HEK293 (cell line): ENCODE data around the gene ZNF787.

Experiments
- CTCF ChIA-PET: fragments of 350-600 bp; formaldehyde crosslinking; extraction: SDS; loops from one replicate; lab custom pipeline; 2021; ENCODE audit warnings: antibody characterized with exemption; lab: Yijun Ruan, JAX
- POLR2A ChIA-PET: fragments of 300-600 bp; formaldehyde crosslinking; extraction: SDS; loops from one replicate; lab custom pipeline; 2020; ENCODE audit warnings: antibody characterized with exemption, inconsistent platforms; lab: Yijun Ruan, JAX
- H3K27ac ChIP-seq: fragments of 200-500 bp; sonication (Bioruptor generic); 2 replicates; pipeline ENCODE4 v1.5.1; 2014; ENCODE audit warnings: low read depth, low read length, control low read depth, inconsistent platforms; ENCODE audit errors: extremely low read depth
- H3K36me3 ChIP-seq, 2 experiments: fragments of 200-500 bp in 1 of 2; sonication (Bioruptor generic) in 1 of 2; 1 replicate in 1 of 2; 2 replicates in 1 of 2; pipeline ENCODE4 v1.5.1; 2014 to 2017; ENCODE audit warnings: inconsistent platforms in 2 of 2, low read length in 2 of 2; ENCODE audit not compliant: control insufficient read depth in 2 of 2, insufficient read depth in 1 of 2
- H3K4me1 ChIP-seq: fragments of 200-500 bp; sonication (Bioruptor generic); 2 replicates; pipeline ENCODE4 v1.5.1; 2014; ENCODE audit warnings: mild to moderate bottlenecking, low read length, inconsistent platforms; ENCODE audit not compliant: control insufficient read depth, insufficient read depth
- H3K4me3 ChIP-seq: 2 replicates; pipeline ENCODE4 v1.5.1; 2011; ENCODE audit warnings: low read depth, mild to moderate bottlenecking, control low read depth, low read length, moderate library complexity
- H3K9me3 ChIP-seq: fragments of 200-500 bp; sonication (Bioruptor generic); 2 replicates; pipeline ENCODE4 v1.5.1; 2014; ENCODE audit warnings: low read depth, low read length, inconsistent platforms; ENCODE audit not compliant: control insufficient read depth, insufficient read depth
- EGR2 ChIP-seq: fragments of 450-650 bp; formaldehyde crosslinking; IDR thresholded peaks from 2 replicates; pipeline ENCODE4 v1.5.1; 2016; ENCODE audit warnings: low read depth, missing biosample characterization, missing genetic modification characterization
- GLIS1 ChIP-seq: fragments of 450-650 bp; formaldehyde crosslinking; IDR thresholded peaks from 2 replicates; pipeline ENCODE4 v1.5.1; 2016; ENCODE audit warnings: missing biosample characterization, missing genetic modification characterization
- SCRT2 ChIP-seq: fragments of 450-650 bp; formaldehyde crosslinking; IDR thresholded peaks from 2 replicates; pipeline ENCODE4 v1.5.1; 2016; ENCODE audit warnings: missing biosample characterization, missing genetic modification characterization
- YY1 ChIP-seq: fragments of 450-650 bp; formaldehyde crosslinking; IDR thresholded peaks from 2 replicates; pipeline ENCODE4 v1.5.1; 2018; ENCODE audit warnings: missing biosample characterization, missing genetic modification characterization
- ZNF132 ChIP-seq: fragments of 450-650 bp; formaldehyde crosslinking; IDR thresholded peaks from 2 replicates; pipeline ENCODE4 v1.5.1; 2017; ENCODE audit warnings: missing biosample characterization, missing genetic modification characterization, borderline replicate concordance
- ZNF19 ChIP-seq: fragments of 450-650 bp; formaldehyde crosslinking; IDR thresholded peaks from 2 replicates; pipeline ENCODE4; 2016; ENCODE audit warnings: missing biosample characterization, missing genetic modification characterization, low read depth
- ZNF202 ChIP-seq: fragments of 450-650 bp; formaldehyde crosslinking; IDR thresholded peaks from 2 replicates; pipeline ENCODE4 v1.5.1; 2016; ENCODE audit warnings: missing biosample characterization, missing genetic modification characterization, borderline replicate concordance
- ZNF239 ChIP-seq: fragments of 450-650 bp; formaldehyde crosslinking; IDR thresholded peaks from 2 replicates; pipeline ENCODE4 v1.5.1; 2016; ENCODE audit warnings: missing biosample characterization, missing genetic modification characterization
- ZNF404 ChIP-seq: fragments of 450-650 bp; formaldehyde crosslinking; IDR thresholded peaks from 2 replicates; pipeline ENCODE4 v1.5.1; 2017; ENCODE audit warnings: missing biosample characterization, missing genetic modification characterization
- ZNF530 ChIP-seq: fragments of 450-650 bp; formaldehyde crosslinking; IDR thresholded peaks from 2 replicates; pipeline ENCODE4 v1.5.1; 2016; ENCODE audit warnings: low read depth, missing biosample characterization, missing genetic modification characterization
- ZNF596 ChIP-seq: fragments of 450-650 bp; IDR thresholded peaks from 2 replicates; pipeline ENCODE4 v1.5.0; 2018; ENCODE audit warnings: missing biosample characterization, mild to moderate bottlenecking, missing genetic modification characterization, moderate library complexity
- ZNF660 ChIP-seq: fragments of 450-650 bp; IDR thresholded peaks from 2 replicates; pipeline ENCODE4 v1.5.1; 2018; ENCODE audit warnings: missing biosample characterization, mild to moderate bottlenecking, missing genetic modification characterization
- ZNF843 ChIP-seq: fragments of 450-650 bp; formaldehyde crosslinking; IDR thresholded peaks from 2 replicates; pipeline ENCODE4 v1.5.1; 2016; ENCODE audit warnings: missing biosample characterization, missing genetic modification characterization
- TF ChIP-seq, protein P1 (sequence below): fragments of 450-650 bp; formaldehyde crosslinking; IDR thresholded peaks from 2 replicates; pipeline ENCODE4 v1.5.1; 2017; ENCODE audit warnings: missing biosample characterization, missing genetic modification characterization
- TF ChIP-seq, protein P2 (sequence below): fragments of 450-650 bp; formaldehyde crosslinking; IDR thresholded peaks from 2 replicates; pipeline ENCODE4 v1.5.1; 2016; ENCODE audit warnings: missing biosample characterization, missing genetic modification characterization, borderline replicate concordance
- TF ChIP-seq, protein P3 (sequence below): fragments of 450-650 bp; formaldehyde crosslinking; IDR thresholded peaks from 2 replicates; pipeline ENCODE4 v1.5.1; 2016; ENCODE audit warnings: missing biosample characterization, missing genetic modification characterization
- TF ChIP-seq, protein P4 (sequence below): fragments of 450-650 bp; formaldehyde crosslinking; IDR thresholded peaks from 2 replicates; pipeline ENCODE4 v1.5.1; 2016; ENCODE audit warnings: missing biosample characterization, missing genetic modification characterization, borderline replicate concordance
- TF ChIP-seq, protein P5 (sequence below): fragments of 450-650 bp; formaldehyde crosslinking; IDR thresholded peaks from 2 replicates; pipeline ENCODE4 v1.5.1; 2017; ENCODE audit warnings: missing biosample characterization, missing genetic modification characterization

The ZNF787 gene

DNA sequence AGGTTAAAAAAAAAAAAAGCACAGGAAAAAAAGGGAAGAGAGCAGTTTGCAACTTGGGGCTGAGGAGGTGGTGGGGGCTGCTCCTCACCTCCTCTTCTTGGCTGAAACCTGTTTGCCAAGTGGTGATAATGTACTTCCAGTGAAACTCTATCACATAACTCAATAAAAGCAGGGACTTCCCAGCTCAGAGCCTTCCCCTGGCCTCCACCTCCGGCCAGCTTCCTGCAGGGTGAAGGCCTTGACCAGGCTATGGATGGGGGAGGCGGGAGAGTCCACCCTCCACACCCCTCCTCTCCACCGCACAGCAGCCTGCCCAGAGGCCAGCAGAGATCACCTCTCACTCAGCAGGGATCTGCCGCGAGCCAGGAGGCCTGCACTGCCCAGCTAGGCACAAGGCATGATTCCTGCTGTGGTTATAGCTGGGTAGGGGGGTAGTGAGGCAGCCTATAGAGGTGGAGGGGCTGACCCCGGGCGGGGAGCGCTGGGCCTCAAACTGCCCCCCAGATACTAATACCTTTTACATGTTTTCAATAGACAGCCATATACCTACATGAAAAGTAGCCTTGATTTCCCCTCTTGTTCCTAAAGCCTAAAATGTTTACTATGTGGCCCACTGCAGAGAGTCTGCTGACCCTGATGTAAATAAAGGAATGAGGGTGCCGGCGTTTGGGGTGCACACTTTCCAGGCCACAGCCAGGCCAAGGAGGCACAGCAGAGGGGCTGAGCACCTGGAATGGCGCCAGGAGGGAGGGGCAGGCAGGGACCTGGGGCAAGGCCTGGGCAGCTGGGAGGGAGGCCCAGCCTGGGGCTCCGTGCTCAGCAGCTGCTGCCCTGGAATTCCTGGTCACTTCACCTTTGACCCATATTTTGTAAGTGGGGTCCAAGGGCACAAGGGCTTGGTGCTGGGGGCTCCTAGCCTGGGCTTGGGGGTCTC is 10.3 kb downstream of the ZNF787 start (continued):
- TF ChIP-seq, protein P1, sequence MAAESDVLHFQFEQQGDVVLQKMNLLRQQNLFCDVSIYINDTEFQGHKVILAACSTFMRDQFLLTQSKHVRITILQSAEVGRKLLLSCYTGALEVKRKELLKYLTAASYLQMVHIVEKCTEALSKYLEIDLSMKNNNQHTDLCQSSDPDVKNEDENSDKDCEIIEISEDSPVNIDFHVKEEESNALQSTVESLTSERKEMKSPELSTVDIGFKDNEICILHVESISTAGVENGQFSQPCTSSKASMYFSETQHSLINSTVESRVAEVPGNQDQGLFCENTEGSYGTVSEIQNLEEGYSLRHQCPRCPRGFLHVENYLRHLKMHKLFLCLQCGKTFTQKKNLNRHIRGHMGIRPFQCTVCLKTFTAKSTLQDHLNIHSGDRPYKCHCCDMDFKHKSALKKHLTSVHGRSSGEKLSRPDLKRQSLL (tag by site-specific recombination), result no peak
- TF ChIP-seq, protein P2, sequence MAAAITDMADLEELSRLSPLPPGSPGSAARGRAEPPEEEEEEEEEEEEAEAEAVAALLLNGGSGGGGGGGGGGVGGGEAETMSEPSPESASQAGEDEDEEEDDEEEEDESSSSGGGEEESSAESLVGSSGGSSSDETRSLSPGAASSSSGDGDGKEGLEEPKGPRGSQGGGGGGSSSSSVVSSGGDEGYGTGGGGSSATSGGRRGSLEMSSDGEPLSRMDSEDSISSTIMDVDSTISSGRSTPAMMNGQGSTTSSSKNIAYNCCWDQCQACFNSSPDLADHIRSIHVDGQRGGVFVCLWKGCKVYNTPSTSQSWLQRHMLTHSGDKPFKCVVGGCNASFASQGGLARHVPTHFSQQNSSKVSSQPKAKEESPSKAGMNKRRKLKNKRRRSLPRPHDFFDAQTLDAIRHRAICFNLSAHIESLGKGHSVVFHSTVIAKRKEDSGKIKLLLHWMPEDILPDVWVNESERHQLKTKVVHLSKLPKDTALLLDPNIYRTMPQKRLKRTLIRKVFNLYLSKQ (tag by site-specific recombination), result no peak
- no peak for TF ChIP-seq ZNF202 (tag by site-specific recombination)
- TF ChIP-seq EGR2 (tag by site-specific recombination), result peak; percentile 56
- no peak for TF ChIP-seq ZNF596 (tag by site-specific recombination)
- TF ChIP-seq, protein P3, sequence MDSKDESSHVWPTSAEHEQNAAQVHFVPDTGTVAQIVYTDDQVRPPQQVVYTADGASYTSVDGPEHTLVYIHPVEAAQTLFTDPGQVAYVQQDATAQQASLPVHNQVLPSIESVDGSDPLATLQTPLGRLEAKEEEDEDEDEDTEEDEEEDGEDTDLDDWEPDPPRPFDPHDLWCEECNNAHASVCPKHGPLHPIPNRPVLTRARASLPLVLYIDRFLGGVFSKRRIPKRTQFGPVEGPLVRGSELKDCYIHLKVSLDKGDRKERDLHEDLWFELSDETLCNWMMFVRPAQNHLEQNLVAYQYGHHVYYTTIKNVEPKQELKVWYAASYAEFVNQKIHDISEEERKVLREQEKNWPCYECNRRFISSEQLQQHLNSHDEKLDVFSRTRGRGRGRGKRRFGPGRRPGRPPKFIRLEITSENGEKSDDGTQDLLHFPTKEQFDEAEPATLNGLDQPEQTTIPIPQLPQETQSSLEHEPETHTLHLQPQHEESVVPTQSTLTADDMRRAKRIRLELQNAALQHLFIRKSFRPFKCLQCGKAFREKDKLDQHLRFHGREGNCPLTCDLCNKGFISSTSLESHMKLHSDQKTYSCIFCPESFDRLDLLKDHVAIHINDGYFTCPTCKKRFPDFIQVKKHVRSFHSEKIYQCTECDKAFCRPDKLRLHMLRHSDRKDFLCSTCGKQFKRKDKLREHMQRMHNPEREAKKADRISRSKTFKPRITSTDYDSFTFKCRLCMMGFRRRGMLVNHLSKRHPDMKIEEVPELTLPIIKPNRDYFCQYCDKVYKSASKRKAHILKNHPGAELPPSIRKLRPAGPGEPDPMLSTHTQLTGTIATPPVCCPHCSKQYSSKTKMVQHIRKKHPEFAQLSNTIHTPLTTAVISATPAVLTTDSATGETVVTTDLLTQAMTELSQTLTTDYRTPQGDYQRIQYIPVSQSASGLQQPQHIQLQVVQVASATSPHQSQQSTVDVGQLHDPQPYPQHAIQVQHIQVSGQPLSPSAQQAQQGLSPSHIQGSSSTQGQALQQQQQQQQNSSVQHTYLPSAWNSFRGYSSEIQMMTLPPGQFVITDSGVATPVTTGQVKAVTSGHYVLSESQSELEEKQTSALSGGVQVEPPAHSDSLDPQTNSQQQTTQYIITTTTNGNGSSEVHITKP (tag by site-specific recombination), result peak; percentile 67
- TF ChIP-seq, protein P4, sequence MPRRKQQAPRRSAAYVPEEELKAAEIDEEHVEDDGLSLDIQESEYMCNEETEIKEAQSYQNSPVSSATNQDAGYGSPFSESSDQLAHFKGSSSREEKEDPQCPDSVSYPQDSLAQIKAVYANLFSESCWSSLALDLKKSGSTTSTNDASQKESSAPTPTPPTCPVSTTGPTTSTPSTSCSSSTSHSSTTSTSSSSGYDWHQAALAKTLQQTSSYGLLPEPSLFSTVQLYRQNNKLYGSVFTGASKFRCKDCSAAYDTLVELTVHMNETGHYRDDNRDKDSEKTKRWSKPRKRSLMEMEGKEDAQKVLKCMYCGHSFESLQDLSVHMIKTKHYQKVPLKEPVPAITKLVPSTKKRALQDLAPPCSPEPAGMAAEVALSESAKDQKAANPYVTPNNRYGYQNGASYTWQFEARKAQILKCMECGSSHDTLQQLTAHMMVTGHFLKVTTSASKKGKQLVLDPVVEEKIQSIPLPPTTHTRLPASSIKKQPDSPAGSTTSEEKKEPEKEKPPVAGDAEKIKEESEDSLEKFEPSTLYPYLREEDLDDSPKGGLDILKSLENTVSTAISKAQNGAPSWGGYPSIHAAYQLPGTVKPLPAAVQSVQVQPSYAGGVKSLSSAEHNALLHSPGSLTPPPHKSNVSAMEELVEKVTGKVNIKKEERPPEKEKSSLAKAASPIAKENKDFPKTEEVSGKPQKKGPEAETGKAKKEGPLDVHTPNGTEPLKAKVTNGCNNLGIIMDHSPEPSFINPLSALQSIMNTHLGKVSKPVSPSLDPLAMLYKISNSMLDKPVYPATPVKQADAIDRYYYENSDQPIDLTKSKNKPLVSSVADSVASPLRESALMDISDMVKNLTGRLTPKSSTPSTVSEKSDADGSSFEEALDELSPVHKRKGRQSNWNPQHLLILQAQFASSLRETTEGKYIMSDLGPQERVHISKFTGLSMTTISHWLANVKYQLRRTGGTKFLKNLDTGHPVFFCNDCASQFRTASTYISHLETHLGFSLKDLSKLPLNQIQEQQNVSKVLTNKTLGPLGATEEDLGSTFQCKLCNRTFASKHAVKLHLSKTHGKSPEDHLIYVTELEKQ (tag by site-specific recombination), result no peak
- TF ChIP-seq ZNF19 (tag by site-specific recombination), result no peak
- TF ChIP-seq ZNF132 (tag by site-specific recombination), result no peak
- no peak for TF ChIP-seq YY1

DNA sequence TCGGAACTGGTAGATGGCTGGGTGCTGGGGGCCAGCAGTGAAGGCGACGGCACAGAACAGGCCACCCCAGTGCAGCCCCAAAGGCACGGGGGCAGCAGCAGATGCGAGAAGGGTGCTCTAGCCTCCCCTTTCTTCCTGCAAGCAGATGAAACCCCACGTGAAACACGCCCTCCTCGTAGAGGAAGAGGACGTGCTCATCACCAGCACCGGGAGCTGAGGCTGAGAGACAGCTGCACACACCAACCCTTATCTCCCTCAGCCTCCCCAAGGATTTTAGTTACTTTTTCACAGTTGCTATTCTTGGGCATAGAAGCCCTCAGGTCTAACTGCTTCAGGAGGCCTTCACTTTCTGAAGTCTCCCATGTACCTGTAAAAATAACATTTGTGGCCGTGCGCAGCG is 11.9 kb downstream of the ZNF787 start:
- Histone ChIP-seq H3K4me3 (no peak overlapping the region), H3K9me3 (no peaks in the 10 kb centered on the region), H3K4me1 (peaks cover 29% of the 10 kb centered on the region), H3K36me3 (peaks cover 0 to 3% of the 10 kb centered on the region in 2 experiments; a peak in 2 of 3 replicates), H3K27ac (no peak overlapping the region)
- ChIA-PET POLR2A (interaction anchor here (0.6 kb wide), 1 partner anchor 485 kb away, joined by 3 read pairs; the partner anchor contains the start of gene ZNF784), CTCF (interaction anchor here (1.1 kb wide), 1 partner anchor 64 kb away, joined by 4 read pairs; no protein-coding TSS in a partner anchor)
- TF ChIP-seq ZNF239, result no peak
- TF ChIP-seq ZNF660 (tag by site-specific recombination), result no peak
- no peak for TF ChIP-seq GLIS1 (tag by site-specific recombination)
- TF ChIP-seq, protein P5, sequence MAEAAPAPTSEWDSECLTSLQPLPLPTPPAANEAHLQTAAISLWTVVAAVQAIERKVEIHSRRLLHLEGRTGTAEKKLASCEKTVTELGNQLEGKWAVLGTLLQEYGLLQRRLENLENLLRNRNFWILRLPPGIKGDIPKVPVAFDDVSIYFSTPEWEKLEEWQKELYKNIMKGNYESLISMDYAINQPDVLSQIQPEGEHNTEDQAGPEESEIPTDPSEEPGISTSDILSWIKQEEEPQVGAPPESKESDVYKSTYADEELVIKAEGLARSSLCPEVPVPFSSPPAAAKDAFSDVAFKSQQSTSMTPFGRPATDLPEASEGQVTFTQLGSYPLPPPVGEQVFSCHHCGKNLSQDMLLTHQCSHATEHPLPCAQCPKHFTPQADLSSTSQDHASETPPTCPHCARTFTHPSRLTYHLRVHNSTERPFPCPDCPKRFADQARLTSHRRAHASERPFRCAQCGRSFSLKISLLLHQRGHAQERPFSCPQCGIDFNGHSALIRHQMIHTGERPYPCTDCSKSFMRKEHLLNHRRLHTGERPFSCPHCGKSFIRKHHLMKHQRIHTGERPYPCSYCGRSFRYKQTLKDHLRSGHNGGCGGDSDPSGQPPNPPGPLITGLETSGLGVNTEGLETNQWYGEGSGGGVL (tag by site-specific recombination), result no peak
- no peak for TF ChIP-seq SCRT2 (tag by site-specific recombination)
- no peak for TF ChIP-seq ZNF843 (tag by site-specific recombination)
- no peak for TF ChIP-seq ZNF404 (tag by site-specific recombination)
- TF ChIP-seq ZNF530, result no peak
